ENCODE results near the gene ZDHHC11. TPM values are rescaled to one million over a fixed set of nuclear protein-coding genes. Genes with fewer than 3 reads are reported as not detected.
"Not testable (repeated sequence)": the region's sequence is repeated elsewhere in the genome, so short reads cannot be mapped to it uniquely, and the experiment has no call there.

The ZDHHC11 gene
- total RNA-seq, 1 experiment from 2014 or later, result 17.0 TPM

- RAD21 ChIA-PET (ENCODE audit: low non-redundant PET in 1 of 2, low total read pairs in 2 of 2, uncharacterized antibody in 2 of 2, unreplicated experiment in 2 of 2), result no interaction called here
These were observed 35.3 kb downstream of the ZDHHC11 start for GRCh38 chr5:815449-815848.

DNA sequence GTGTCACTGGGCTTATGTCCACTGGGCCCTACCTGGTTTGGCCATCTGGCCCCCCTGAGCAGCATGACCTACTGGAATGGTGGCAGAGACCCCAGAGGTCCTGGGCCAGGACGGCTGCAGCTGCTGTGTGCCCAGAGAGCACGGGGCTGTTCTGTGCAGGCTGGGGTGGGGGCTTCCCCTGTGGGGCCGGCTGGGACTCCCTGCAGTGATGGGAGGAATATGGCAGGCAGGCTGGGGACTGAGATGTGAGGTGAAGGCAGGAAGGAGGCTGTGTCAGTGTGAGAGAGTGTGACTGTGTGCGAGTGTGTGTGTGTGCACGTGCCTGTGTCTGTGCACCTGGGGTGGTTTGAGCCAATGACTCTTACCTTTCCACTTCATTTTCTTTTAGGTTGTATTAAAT, 37.2 kb downstream of the ZDHHC11 start:
- POLR2A ChIA-PET; BruUV-seq (replicated peaks); H3K4me1 ChIP-seq (ENCODE audit: control insufficient read depth in 1 of 2, insufficient read depth in 2 of 2, low read length in 2 of 2); H2AFZ ChIP-seq (ENCODE audit: low read depth, low read length, poor library complexity, severe bottlenecking); ATAC-seq; H3K9me3 ChIP-seq (ENCODE audit: control insufficient read depth in 1 of 2, insufficient read depth in 1 of 2, low read depth in 1 of 2, low read length in 2 of 2); H3K27ac ChIP-seq (ENCODE audit: low read depth, low read length); RAD21 ChIA-PET (ENCODE audit: low non-redundant PET in 1 of 2, low total read pairs in 2 of 2, uncharacterized antibody in 2 of 2, unreplicated experiment in 2 of 2); H3K9ac ChIP-seq (ENCODE audit: low read length); H3K9me2 ChIP-seq (ENCODE audit: insufficient read depth); intact Hi-C loops (cut with micrococcal nuclease); H3K4me3 ChIP-seq (replicated peaks in 1 of 2; ENCODE audit: low read depth in 1 of 2, low read length in 2 of 2); CTCF ChIA-PET; H3K27me3 ChIP-seq (ENCODE audit: insufficient read depth, low read length); H3K36me3 ChIP-seq (ENCODE audit: control insufficient read depth in 1 of 2, insufficient read depth in 2 of 2, low read length in 2 of 2); H4K20me1 ChIP-seq (ENCODE audit: insufficient read depth); H3K79me2 ChIP-seq (ENCODE audit: insufficient read depth, low read length); DNase-seq (ENCODE audit: low read depth, low spot score); H3K4me2 ChIP-seq (ENCODE audit: low read length): not testable (repeated sequence)

More at GRCh38 chr5:815449-815848, 35.3 kb downstream of the ZDHHC11 start:
- H3K4me1 ChIP-seq (ENCODE audit: control insufficient read depth in 1 of 2, insufficient read depth in 2 of 2, low read length in 2 of 2), result no peaks in the 10 kb centered on the region
- DNase-seq (ENCODE audit: low read depth, low spot score) (no peak), ATAC-seq (no peak)
- no peaks in the 10 kb centered on the region for H3K27me3 ChIP-seq (ENCODE audit: insufficient read depth, low read length)
- POLR2A ChIA-PET, result no interaction called here
- no peak overlapping the region for H2AFZ ChIP-seq (ENCODE audit: low read depth, low read length, poor library complexity, severe bottlenecking)
- H3K4me2 ChIP-seq (ENCODE audit: low read length), result no peak overlapping the region
- no TSS peak for BruUV-seq (replicated peaks)
- H3K27ac ChIP-seq (ENCODE audit: low read depth, low read length), result no peak overlapping the region
- CTCF ChIA-PET, result no interaction called here
- no peak overlapping the region for H3K9ac ChIP-seq (ENCODE audit: low read length)
- intact Hi-C loops (cut with micrococcal nuclease), result no loop called here
- H3K79me2 ChIP-seq (ENCODE audit: insufficient read depth, low read length), result no peaks in the 10 kb centered on the region
- H4K20me1 ChIP-seq (ENCODE audit: insufficient read depth), result no peaks in the 10 kb centered on the region
- H3K36me3 ChIP-seq (ENCODE audit: control insufficient read depth in 1 of 2, insufficient read depth in 2 of 2, low read length in 2 of 2), result no peaks in the 10 kb centered on the region
- TF ChIP-seq REST (IDR thresholded peaks at IDR 0.05; ENCODE audit: low read depth) (no peak), EGR1 (IDR thresholded peaks at IDR 0.05; ENCODE audit: low read depth) (no peak), SRF (IDR thresholded peaks at IDR 0.05; ENCODE audit: low read depth) (no peak), ZNF274 (IDR thresholded peaks at IDR 0.05; ENCODE audit: low read depth, low read length) (no peak), FOSL1 (IDR thresholded peaks at IDR 0.05; ENCODE audit: low read depth) (no peak)
- H3K9me2 ChIP-seq (ENCODE audit: insufficient read depth), result no peaks in the 10 kb centered on the region
- no peak overlapping the region for H3K4me3 ChIP-seq (replicated peaks in 1 of 2; ENCODE audit: low read depth in 1 of 2, low read length in 2 of 2)
- no peaks in the 10 kb centered on the region for H3K9me3 ChIP-seq (ENCODE audit: control insufficient read depth in 1 of 2, insufficient read depth in 1 of 2, low read depth in 1 of 2, low read length in 2 of 2)

DNA sequence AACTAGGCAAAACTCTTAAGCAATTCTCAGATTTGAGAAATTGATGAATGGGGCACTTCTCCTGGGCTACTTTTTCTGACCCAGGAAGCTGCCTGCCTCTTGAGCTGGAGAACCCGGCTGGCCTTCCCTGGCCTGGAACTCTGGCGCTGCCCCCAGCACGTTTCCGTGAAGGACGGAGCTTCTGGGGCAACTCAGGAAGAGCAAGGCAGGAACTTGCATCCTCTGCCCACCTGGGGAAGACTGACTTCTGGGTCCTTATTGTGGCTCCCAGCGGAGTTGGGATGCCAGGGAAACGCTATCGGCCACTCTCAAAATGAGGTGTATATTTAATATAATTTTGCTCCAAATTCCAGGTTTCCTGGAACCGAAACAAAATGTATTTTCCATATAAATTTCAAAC, 39.4 kb downstream of the ZDHHC11 start:
- H3K79me2 ChIP-seq (ENCODE audit: insufficient read depth, low read length); DNase-seq (ENCODE audit: low read depth, low spot score); CTCF ChIA-PET; H3K9me3 ChIP-seq (ENCODE audit: control insufficient read depth in 1 of 2, insufficient read depth in 1 of 2, low read depth in 1 of 2, low read length in 2 of 2); H3K9me2 ChIP-seq (ENCODE audit: insufficient read depth); H3K4me3 ChIP-seq (replicated peaks in 1 of 2; ENCODE audit: low read depth in 1 of 2, low read length in 2 of 2); H4K20me1 ChIP-seq (ENCODE audit: insufficient read depth); H3K36me3 ChIP-seq (ENCODE audit: control insufficient read depth in 1 of 2, insufficient read depth in 2 of 2, low read length in 2 of 2); BruUV-seq (replicated peaks); RAD21 ChIA-PET (ENCODE audit: low non-redundant PET in 1 of 2, low total read pairs in 2 of 2, uncharacterized antibody in 2 of 2, unreplicated experiment in 2 of 2); intact Hi-C loops (cut with micrococcal nuclease); H3K4me1 ChIP-seq (ENCODE audit: control insufficient read depth in 1 of 2, insufficient read depth in 2 of 2, low read length in 2 of 2); POLR2A ChIA-PET; H3K9ac ChIP-seq (ENCODE audit: low read length); H3K4me2 ChIP-seq (ENCODE audit: low read length); H3K27me3 ChIP-seq (ENCODE audit: insufficient read depth, low read length); H2AFZ ChIP-seq (ENCODE audit: low read depth, low read length, poor library complexity, severe bottlenecking); H3K27ac ChIP-seq (ENCODE audit: low read depth, low read length): not testable (repeated sequence)
- peak; percentile 72 for ATAC-seq
